Mononuclear cell (primary cell): ENCODE measurements around the gene NINJ1. TPM values are rescaled to one million over a fixed set of nuclear protein-coding genes. Genes with fewer than 3 reads are reported as not detected.
"Not testable (repeated sequence)": the region's sequence is repeated elsewhere in the genome, so short reads cannot be mapped to it uniquely, and the experiment has no call there.

Experiments used
- H3K27me3 ChIP-seq: 2 replicates; pipeline ENCODE4 v1.6.0; 2011; ENCODE audit warnings: low read length, control low read depth; ENCODE audit not compliant: insufficient read depth
- H3K4me1 ChIP-seq: 2 replicates; pipeline ENCODE4 v1.5.1; 2011; ENCODE audit warnings: mild to moderate bottlenecking, low read length, control low read depth; ENCODE audit not compliant: insufficient read depth
- H3K4me3 ChIP-seq: 2 replicates; pipeline ENCODE4 v1.5.1; 2011; ENCODE audit warnings: mild to moderate bottlenecking, low read length, moderate library complexity
- H3K9me3 ChIP-seq: 2 replicates; pipeline ENCODE4 v1.5.1; 2011; ENCODE audit warnings: low read depth, mild to moderate bottlenecking, control low read depth, low read length
- total RNA-seq: library from RNA; depleted of rRNA; stranded (reverse); fragments of >200 nt; gene quantifications from one replicate; pipeline ENCODE4 v1.2.3, GENCODE V29; 2012

Gene NINJ1
- total RNA-seq, 1 donor: 234 TPM

GRCh38 chr9:93111001-93111370 is 23.1 kb downstream of the NINJ1 start:
- Histone ChIP-seq H3K9me3 (no peaks in the 10 kb centered on the region), H3K4me1 (peaks cover 85% of the 10 kb centered on the region), H3K27me3 (no peaks in the 10 kb centered on the region), H3K4me3 (no peak overlapping the region)

- Histone ChIP-seq H3K27me3 (no peaks in the 10 kb centered on the region), H3K4me3 (no peak overlapping the region), H3K9me3 (no peaks in the 10 kb centered on the region), H3K4me1 (peaks cover 85% of the 10 kb centered on the region)
These were observed 23.7 kb downstream of the NINJ1 start for GRCh38 chr9:93110311-93110855.

GRCh38 chr9:93108291-93109041 is 25.6 kb downstream of the NINJ1 start:
- no peaks in the 10 kb centered on the region for H3K27me3 ChIP-seq
- no peak overlapping the region for H3K4me3 ChIP-seq
- peaks cover 72% of the 10 kb centered on the region for H3K4me1 ChIP-seq
- peaks cover 11% of the 10 kb centered on the region for H3K9me3 ChIP-seq

- peaks cover 12% of the 10 kb centered on the region for H3K9me3 ChIP-seq
- peaks cover 65% of the 10 kb centered on the region for H3K4me1 ChIP-seq
- no peaks in the 10 kb centered on the region for H3K27me3 ChIP-seq
- H3K4me3 ChIP-seq: no peak overlapping the region
These were observed 26.3 kb downstream of the NINJ1 start for GRCh38 chr9:93107825-93108161.

GRCh38 chr9:93107151-93107824 is 26.8 kb downstream of the NINJ1 start:
- Histone ChIP-seq H3K4me1 (peaks cover 60% of the 10 kb centered on the region), H3K4me3 (no peak overlapping the region)

GRCh38 chr9:93105620-93106019 is 28.4 kb downstream of the NINJ1 start:
- Histone ChIP-seq H3K9me3 (peaks cover 12% of the 10 kb centered on the region), H3K4me1 (peaks cover 52% of the 10 kb centered on the region), H3K27me3 (no peaks in the 10 kb centered on the region), H3K4me3 (no peak overlapping the region)

More at GRCh38 chr9:93107151-93107824, 26.8 kb downstream of the NINJ1 start:
- Histone ChIP-seq H3K9me3 (peaks cover 12% of the 10 kb centered on the region), H3K27me3 (no peaks in the 10 kb centered on the region)

- not testable (repeated sequence) for H3K27me3 ChIP-seq, H3K4me3 ChIP-seq
- Histone ChIP-seq H3K4me1 (peaks cover 55% of the 10 kb centered on the region), H3K9me3 (peaks cover 12% of the 10 kb centered on the region)
These were observed 33.0 kb downstream of the NINJ1 start for GRCh38 chr9:93101086-93101485.

GRCh38 chr9:93100276-93100636 is 33.8 kb downstream of the NINJ1 start:
- Histone ChIP-seq H3K27me3 (no peaks in the 10 kb centered on the region), H3K4me1 (peaks cover 54% of the 10 kb centered on the region), H3K4me3 (no peak overlapping the region)

GRCh38 chr9:93099551-93100275 is 34.3 kb downstream of the NINJ1 start:
- H3K4me1 ChIP-seq: peaks cover 56% of the 10 kb centered on the region
- peaks cover 12% of the 10 kb centered on the region for H3K9me3 ChIP-seq
- H3K27me3 ChIP-seq: no peaks in the 10 kb centered on the region
- no peak overlapping the region for H3K4me3 ChIP-seq

More at GRCh38 chr9:93100276-93100636, 33.8 kb downstream of the NINJ1 start:
- H3K9me3 ChIP-seq: peaks cover 12% of the 10 kb centered on the region

GRCh38 chr9:93098236-93098946 is 35.7 kb downstream of the NINJ1 start:
- H3K9me3 ChIP-seq: no peaks in the 10 kb centered on the region
- H3K4me1 ChIP-seq: peaks cover 69% of the 10 kb centered on the region
- no peak overlapping the region for H3K4me3 ChIP-seq
- H3K27me3 ChIP-seq: no peaks in the 10 kb centered on the region

GRCh38 chr9:93097511-93098201 is 36.4 kb downstream of the NINJ1 start:
- Histone ChIP-seq H3K9me3 (no peaks in the 10 kb centered on the region), H3K4me3 (peak overlapping the region; percentile 71), H3K27me3 (no peaks in the 10 kb centered on the region), H3K4me1 (peaks cover 76% of the 10 kb centered on the region)

- Histone ChIP-seq H3K4me1 (peaks cover 83% of the 10 kb centered on the region), H3K27me3 (no peaks in the 10 kb centered on the region), H3K9me3 (no peaks in the 10 kb centered on the region), H3K4me3 (peak overlapping the region; percentile 71)
These were observed 37.2 kb downstream of the NINJ1 start for GRCh38 chr9:93096811-93097382.

GRCh38 chr9:93096131-93096802 is 37.8 kb downstream of the NINJ1 start, which contains the start of gene CARD19:
CARD19 (plus strand) TSS chr9:93096217; CDS start chr9:93096346, 129 bp downstream.
- Histone ChIP-seq H3K4me1 (peaks cover 79% of the 10 kb centered on the region), H3K4me3 (peak within 1 kb of the TSS; percentile 71), H3K9me3 (no peaks in the 10 kb centered on the region), H3K27me3 (no peaks in the 10 kb centered on the region)
